Activated naive CD4-positive, alpha-beta T cell treated with anti-CD3 and anti-CD28 coated beads, Interleukin-2, amount 50 U/mL, for 16 hours (primary cell): ENCODE results near the gene OR8J1.
"Not testable (repeated sequence)": the region's sequence is repeated elsewhere in the genome, so short reads cannot be mapped to it uniquely, and the experiment has no call there.

Experiments
- DNase-seq: peaks from one replicate; pipeline ENCODE4 v3.0.0-alpha.2; 2020

The OR8J1 gene

GRCh38 chr11:56353991-56354390 is at the start of gene OR8J1:
TSS of gene OR8J1 (plus strand) at chr11:56354291. CDS start at chr11:56360247, 5,956 bp downstream.
- no peak for DNase-seq

DNA sequence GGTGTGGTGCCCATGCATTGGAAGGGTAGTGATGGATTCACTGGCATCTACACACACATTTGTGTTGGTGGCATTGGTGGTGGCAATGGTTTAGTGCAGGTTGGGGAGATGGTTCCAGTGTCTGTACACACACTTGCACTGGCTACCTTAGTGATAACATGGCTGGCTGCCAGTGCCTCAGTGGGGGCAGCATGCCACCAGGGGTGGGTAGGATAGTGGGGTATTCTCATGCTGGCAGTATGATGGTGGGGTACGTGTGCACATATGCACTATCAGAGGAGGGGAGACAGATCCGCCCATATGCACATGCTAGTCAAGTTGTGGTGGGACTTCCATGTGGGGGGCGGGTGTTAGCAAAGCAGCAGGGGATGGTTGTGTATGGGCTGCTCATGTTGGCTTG is 46.3 kb upstream of the OR8J1 start:
- no peak for DNase-seq

- no peak for DNase-seq
Observed at GRCh38 chr11:56314844-56315243, 39.2 kb upstream of the OR8J1 start, which contains the start of gene OR8K3. TSS of gene OR8K3 (plus strand) at chr11:56315144. CDS start at chr11:56318307, 3,163 bp downstream.

DNA sequence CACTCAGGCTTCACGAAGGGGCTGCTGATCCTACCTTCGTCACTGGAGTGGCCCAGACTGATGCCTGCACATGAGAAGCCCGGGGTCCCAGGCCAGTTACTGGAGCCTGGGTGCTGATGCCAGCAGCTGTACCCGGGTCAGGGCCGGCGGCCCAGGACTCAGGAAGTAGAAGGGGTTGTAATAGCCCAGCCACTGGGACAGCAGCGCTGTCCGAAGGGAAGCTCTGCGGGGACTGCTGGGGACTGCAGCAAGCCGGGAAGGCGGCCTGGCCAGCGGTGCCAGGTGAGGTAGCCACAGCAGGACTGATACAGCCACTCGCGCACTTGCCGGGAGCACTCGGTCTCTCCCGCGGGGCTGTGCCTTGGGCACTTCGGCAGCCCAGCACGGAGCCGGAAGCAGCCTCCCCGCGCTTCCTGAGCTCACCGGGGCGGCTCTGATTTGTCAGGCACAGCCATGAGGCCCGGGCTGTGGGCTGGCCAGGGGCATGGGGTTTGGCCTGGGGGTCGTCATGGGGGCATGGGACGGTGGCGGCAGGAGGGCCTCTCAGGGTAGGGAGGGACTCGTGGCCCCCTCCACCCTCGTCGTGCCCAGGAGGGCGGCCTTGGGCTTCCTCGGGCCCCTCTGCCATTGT is 22.1 kb upstream of the OR8J1 start:
- DNase-seq: no peak

GRCh38 chr11:56333156-56333555 is 20.9 kb upstream of the OR8J1 start:
- no peak for DNase-seq

GRCh38 chr11:56340289-56340688 is 13.8 kb upstream of the OR8J1 start:
- no peak for DNase-seq

- DNase-seq: no peak
Observed at GRCh38 chr11:56345739-56346138, 8.4 kb upstream of the OR8J1 start, which contains the start of gene OR8K1. TSS of gene OR8K1 (plus strand) at chr11:56346039. CDS start at chr11:56346039, 0 bp downstream.

GRCh38 chr11:56375324-56375723 is 21.2 kb downstream of the OR8J1 start, which contains the start of gene OR8U1:
TSS of gene OR8U1 (plus strand) at chr11:56375624. CDS start at chr11:56375624, 0 bp downstream.
- no peak for DNase-seq

DNA sequence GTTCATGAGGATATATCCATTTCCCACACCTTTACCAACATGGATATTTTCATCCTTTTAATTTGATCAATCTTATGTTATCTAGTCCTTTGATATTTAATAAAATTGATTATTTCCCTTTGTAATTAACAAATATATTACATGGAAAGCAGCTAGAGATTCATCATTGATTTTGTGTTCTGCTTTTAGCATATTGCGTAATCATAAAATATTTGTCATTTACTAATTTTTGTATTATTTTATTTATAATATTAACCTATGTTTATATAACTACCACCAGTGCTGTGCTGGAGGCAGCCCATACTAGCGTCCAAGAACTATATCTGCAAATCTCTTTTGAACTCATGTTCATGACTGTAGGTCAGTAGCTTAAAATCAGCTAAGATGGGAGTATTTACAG is 26.0 kb downstream of the OR8J1 start:
- DNase-seq: no peak

DNA sequence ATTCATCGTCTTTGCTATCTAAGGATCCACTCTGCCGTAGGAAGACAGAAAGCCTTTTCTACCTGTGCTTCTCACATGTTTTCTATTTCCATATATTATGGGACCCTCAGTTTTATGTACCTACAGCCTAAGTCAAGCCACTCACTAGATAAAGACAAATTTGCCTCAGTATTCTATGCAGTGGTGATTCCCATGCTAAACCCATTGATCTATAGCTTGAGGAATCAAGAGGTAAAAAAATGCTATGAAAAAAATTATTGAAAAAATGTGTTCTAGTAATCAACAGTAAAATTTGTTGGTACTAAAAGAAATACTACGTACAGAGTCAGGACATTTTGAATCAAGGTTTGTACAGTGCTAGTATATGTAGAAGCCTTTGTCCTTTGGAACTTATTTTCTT is 40.3 kb downstream of the OR8J1 start:
- DNase-seq: no peak

DNA sequence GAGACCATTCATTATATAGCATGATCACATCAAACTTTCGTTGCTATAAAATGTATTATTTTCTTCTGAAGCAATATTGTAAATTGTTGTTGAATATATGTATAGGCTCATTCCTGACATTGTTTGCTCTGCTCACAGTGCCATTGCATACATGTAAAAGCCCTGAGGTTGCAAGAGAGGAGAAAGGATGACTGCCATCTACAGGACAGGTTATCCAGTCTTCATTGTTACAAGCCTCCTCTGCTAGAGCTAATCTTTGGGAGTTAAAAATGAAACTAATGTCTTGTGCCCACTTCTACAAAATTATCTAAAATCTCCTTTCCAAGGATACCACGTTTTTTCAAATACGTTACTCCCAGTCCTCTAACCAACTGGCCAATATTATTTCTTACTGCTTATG is 42.0 kb downstream of the OR8J1 start:
- DNase-seq: no peak

GRCh38 chr11:56401858-56402461 is 47.9 kb downstream of the OR8J1 start:
- not testable (repeated sequence) for DNase-seq

DNA sequence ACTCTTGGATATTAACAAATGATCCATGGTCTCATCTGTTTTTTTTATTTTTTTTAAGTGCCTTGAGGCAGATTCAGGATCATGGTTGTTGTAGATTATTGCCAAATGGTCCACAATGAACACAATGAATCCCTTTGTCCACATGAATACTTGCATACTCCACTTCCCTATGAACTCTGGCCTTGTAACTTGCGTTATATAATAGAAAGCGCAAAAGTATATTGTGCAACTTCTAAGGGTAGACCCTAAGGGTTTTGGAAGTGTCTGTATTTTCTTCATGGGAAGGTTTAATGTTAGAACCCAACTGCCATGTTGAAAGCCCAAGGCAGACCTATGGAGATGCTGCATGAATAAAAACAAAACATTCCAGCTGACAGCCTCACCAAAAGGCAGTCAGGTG is 50.3 kb downstream of the OR8J1 start:
- DNase-seq: no peak

GRCh38 chr11:56410801-56411200 is 56.7 kb downstream of the OR8J1 start:
- no peak for DNase-seq
